ENCODE results near the gene PLIN5.

Gene PLIN5

DNA sequence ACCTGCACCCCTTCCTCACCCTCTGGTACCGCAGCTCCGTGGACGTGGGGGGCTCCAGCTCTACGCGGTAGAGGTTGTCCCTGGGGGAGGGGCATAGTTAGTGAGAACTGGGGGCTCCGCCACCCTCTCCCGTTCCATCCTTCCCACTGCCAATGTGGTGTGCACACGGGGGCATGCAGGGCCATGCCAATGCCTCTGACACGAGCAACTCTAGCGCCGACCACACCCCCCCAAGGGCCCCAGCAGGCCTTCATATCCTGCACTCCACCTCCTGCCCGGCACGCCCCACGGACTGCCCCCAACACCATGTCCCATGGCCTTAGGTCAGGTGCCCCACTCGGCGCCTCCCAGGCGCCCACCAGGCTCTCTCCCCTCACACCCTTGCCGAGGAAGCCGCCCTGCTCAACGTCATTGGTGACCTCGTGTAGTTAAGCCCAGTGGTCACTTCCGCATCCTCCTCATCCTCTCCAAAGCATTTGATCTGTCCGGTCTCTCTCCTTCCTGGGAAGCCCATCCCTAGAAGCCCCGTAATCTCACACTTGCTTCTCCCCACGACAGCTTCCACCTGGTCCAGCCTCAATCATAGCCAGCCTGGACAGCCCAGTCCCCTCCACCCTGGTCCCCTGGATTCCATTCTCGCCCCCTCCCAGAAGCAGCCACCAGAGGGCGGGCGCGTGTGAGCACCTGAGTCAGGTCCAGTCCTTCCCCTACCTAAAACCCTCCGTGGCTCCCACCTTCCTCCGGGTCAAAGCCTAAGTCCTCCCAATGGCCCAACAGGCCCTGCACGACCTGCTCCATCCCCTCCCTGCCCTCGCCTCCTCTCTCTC lies 22.3 kb upstream of the PLIN5 start:
- ChIA-PET CTCF (no interaction called here), POLR2A (no interaction called here)
- peak; percentile 55 for DNase-seq (ENCODE audit: extremely low spot score)
- TF ChIP-seq HDGF (IDR thresholded peaks at IDR 0.05; ENCODE audit: borderline replicate concordance) (no peak), ELF4 (IDR thresholded peaks at IDR 0.05) (no peak), TARDBP (IDR thresholded peaks at IDR 0.05) (no peak), ZNF384 (IDR thresholded peaks at IDR 0.05) (no peak), LEF1 (IDR thresholded peaks at IDR 0.05; ENCODE audit: borderline replicate concordance) (no peak), FOXA1 (IDR thresholded peaks at IDR 0.05) (no peak), ARNT (IDR thresholded peaks at IDR 0.05) (no peak), NFRKB (IDR thresholded peaks at IDR 0.05) (no peak), BHLHE40 (IDR thresholded peaks at IDR 0.05; ENCODE audit: borderline replicate concordance) (no peak), SP1 (IDR thresholded peaks at IDR 0.05) (no peak), CTBP1 (IDR thresholded peaks at IDR 0.05; ENCODE audit: borderline replicate concordance) (no peak), SUZ12 (IDR thresholded peaks at IDR 0.05) (no peak), FOXK2 (IDR thresholded peaks at IDR 0.05) (no peak), FOXM1 (IDR thresholded peaks at IDR 0.05; ENCODE audit: borderline replicate concordance) (no peak), L3MBTL2 (conservative IDR thresholded peaks at IDR 0.05) (no peak)
- TF ChIP-seq, protein P1, sequence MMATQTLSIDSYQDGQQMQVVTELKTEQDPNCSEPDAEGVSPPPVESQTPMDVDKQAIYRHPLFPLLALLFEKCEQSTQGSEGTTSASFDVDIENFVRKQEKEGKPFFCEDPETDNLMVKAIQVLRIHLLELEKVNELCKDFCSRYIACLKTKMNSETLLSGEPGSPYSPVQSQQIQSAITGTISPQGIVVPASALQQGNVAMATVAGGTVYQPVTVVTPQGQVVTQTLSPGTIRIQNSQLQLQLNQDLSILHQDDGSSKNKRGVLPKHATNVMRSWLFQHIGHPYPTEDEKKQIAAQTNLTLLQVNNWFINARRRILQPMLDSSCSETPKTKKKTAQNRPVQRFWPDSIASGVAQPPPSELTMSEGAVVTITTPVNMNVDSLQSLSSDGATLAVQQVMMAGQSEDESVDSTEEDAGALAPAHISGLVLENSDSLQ (IDR thresholded peaks at IDR 0.05) = no peak

DNA sequence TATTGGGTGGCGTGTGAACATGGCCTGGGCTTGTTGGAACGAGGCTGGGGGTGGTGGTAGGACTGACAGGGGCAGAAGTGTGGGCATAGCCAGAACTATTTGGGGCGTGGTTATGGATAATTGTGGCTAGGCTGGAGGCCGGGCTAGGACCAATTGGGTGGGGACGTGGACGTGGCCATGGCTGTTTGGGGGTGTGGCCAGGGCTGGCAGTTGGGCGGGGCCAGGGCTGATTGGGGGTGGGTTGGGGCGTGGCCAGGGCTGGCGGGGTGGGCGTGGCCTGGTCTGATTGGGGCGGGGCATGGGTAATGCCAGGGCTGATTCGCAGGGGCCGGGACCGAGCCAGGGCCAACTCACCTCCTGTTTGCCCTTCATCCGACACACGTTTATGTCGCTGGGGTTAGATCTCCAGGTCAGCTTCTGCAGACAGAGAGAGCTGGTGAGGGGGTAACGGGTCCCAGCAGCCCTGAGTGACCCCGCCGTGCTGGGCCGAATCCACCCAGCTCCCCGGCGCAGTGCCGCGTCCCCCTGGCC lies 21.6 kb upstream of the PLIN5 start:
- peak; percentile 99 for DNase-seq (ENCODE audit: extremely low spot score)
- ChIA-PET POLR2A (no interaction called here), CTCF (no interaction called here)
- no peak for TF ChIP-seq FOXM1 (IDR thresholded peaks at IDR 0.05; ENCODE audit: borderline replicate concordance)
- TF ChIP-seq NFRKB (IDR thresholded peaks at IDR 0.05) = no peak
- no peak for TF ChIP-seq ARNT (IDR thresholded peaks at IDR 0.05)
- no peak for TF ChIP-seq BHLHE40 (IDR thresholded peaks at IDR 0.05; ENCODE audit: borderline replicate concordance)
- TF ChIP-seq FOXA1 (IDR thresholded peaks at IDR 0.05) = no peak
- no peak for TF ChIP-seq L3MBTL2 (conservative IDR thresholded peaks at IDR 0.05)
- no peak for TF ChIP-seq ELF4 (IDR thresholded peaks at IDR 0.05)
- TF ChIP-seq, protein P1 (IDR thresholded peaks at IDR 0.05) = no peak

DNA sequence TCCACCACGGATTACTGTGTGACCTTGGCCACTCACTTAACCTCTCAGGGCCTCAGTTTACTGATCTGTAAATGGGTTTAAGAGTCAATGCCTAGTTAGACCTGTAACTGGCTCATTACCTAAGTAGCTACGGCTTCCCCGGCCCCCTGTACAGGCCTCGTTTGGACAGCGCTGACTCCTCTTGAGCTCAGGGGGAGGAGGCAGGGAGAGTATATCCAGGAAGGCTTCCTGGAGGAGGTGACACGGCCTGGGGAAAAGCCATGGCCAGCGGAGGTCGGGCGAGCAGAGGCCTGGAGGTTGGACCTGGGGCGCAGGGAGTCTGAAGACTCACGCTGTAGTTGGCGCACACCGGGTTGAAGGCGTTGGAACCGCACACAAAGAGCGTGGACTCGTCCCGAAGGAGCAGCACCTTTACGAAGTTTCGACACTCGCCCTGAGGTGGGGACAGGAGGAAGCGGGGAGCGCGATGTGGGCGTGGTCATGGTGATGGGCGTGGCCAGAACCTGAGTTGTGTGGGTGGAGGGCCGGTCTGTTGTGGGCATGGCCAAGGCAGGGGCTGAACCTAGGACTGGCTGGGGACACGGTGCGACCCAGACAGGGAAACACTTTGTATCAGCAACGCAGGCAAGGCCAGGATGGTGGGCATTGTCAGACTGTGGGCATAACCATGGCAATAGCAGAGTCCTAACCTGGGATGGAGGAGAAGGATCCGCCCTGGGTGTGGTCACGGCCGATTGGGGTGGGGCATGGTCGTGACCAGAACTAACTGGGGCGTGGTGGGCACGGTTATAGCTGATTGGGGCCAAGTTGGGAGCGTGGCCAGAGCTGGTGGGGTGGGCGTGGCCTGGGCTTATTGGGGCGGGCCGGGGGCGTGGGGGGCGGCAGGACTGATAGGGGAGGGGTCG lies 20.9 kb upstream of the PLIN5 start:
- POLR2A ChIA-PET = interaction anchor here (1.3 kb wide), 1 partner anchor 14 kb away, joined by 4 read pairs; no protein-coding TSS in a partner anchor
- DNase-seq (ENCODE audit: extremely low spot score) = peak; percentile 77
- peak; percentile 97 for TF ChIP-seq SP1 (IDR thresholded peaks at IDR 0.05)
- TF ChIP-seq ZNF384 (IDR thresholded peaks at IDR 0.05) = no peak
- TF ChIP-seq, protein P1 (IDR thresholded peaks at IDR 0.05) = peak; percentile 60; the same call in 1 of the 2 replicates
- CTCF ChIA-PET = no interaction called here

DNA sequence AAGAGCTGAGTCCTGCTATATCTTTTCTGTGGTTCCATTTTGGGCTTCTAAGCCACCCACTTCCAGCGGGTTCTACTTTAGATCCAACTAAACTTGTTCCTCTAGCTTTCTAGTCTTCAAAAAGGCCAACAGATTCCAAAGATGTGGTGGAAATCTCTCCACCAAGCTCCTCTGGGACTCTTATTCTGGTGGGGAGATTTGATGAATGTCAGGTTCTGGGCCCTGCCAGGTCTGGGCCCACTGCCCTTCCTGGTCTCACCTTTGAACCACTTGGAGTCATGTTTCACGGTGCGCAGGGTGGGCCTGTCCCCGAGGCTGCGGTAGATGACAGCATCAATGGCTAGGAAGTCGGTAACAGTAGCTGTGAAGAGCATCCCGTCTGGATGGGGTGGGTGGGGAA lies 19.7 kb upstream of the PLIN5 start:
- no peak for DNase-seq (ENCODE audit: extremely low spot score)
- ChIA-PET POLR2A (interaction anchor here (1.3 kb wide), 1 partner anchor 12 kb away, joined by 4 read pairs; no protein-coding TSS in a partner anchor), CTCF (no interaction called here)
- TF ChIP-seq BHLHE40 (IDR thresholded peaks at IDR 0.05; ENCODE audit: borderline replicate concordance) (no peak), CTBP1 (IDR thresholded peaks at IDR 0.05; ENCODE audit: borderline replicate concordance) (no peak), FOXK2 (IDR thresholded peaks at IDR 0.05) (no peak), ARNT (IDR thresholded peaks at IDR 0.05) (no peak), HDGF (IDR thresholded peaks at IDR 0.05; ENCODE audit: borderline replicate concordance) (no peak), FOXA1 (IDR thresholded peaks at IDR 0.05) (no peak), LEF1 (IDR thresholded peaks at IDR 0.05; ENCODE audit: borderline replicate concordance) (no peak), ELF4 (IDR thresholded peaks at IDR 0.05) (no peak), ZNF384 (IDR thresholded peaks at IDR 0.05) (no peak), SUZ12 (IDR thresholded peaks at IDR 0.05) (no peak), SP1 (IDR thresholded peaks at IDR 0.05) (no peak), FOXM1 (IDR thresholded peaks at IDR 0.05; ENCODE audit: borderline replicate concordance) (no peak)
- TF ChIP-seq, protein P1 (IDR thresholded peaks at IDR 0.05) = no peak

DNA sequence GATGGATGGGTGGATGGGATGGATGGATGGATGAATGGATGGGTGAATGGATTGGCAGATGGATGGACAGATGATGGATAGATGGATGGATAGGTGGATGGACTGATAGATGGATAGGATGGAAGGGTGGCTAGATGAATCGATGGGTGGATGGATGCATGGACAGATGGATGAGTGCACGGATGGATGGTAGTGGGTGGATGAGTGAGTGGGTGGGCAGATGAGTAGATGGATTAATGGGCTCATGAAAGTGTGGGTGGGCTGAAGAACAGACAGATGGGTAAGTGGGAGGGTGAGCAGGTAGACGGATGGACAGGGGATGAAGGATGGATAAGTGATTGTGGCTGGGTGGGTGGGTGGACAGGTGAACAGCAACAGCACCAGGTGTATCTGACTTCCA lies 18.8 kb upstream of the PLIN5 start:
- no peak for DNase-seq (ENCODE audit: extremely low spot score)
- TF ChIP-seq, protein P1 (IDR thresholded peaks at IDR 0.05) = no peak
- TF ChIP-seq HDGF (IDR thresholded peaks at IDR 0.05; ENCODE audit: borderline replicate concordance) (no peak), L3MBTL2 (conservative IDR thresholded peaks at IDR 0.05) (no peak)
- POLR2A ChIA-PET = no interaction called here
- CTCF ChIA-PET = no interaction called here

Measured in HEK293T (cell line).